ENCODE data around the gene RAB3GAP1.
A peak's percentile ranks its signal among the peaks of the same experiment; 100 is the strongest.
"Not testable (repeated sequence)": the region's sequence is repeated elsewhere in the genome, so short reads cannot be mapped to it uniquely, and the experiment has no call there.

RAB3GAP1 gene

GRCh38 chr2:135055182-135055786 lies 3.2 kb downstream of the RAB3GAP1 start:
- no peak for ATAC-seq
- DNase-seq, result no peak

- no peak for DNase-seq
- no peak for ATAC-seq
Measured at GRCh38 chr2:135056790-135057189, 4.7 kb downstream of the RAB3GAP1 start.

- no peak for ATAC-seq
Measured at GRCh38 chr2:135059577-135059976, 7.5 kb downstream of the RAB3GAP1 start.

GRCh38 chr2:135063210-135063609 lies 11.1 kb downstream of the RAB3GAP1 start:
- DNase-seq, result no peak
- ATAC-seq, result no peak

More at GRCh38 chr2:135059577-135059976, 7.5 kb downstream of the RAB3GAP1 start:
- no peak for DNase-seq

GRCh38 chr2:135064149-135064548 lies 12.1 kb downstream of the RAB3GAP1 start:
- ATAC-seq (no peak), DNase-seq (no peak)

- no peak for ATAC-seq
- DNase-seq, result no peak
Measured at GRCh38 chr2:135066710-135067109, 14.6 kb downstream of the RAB3GAP1 start.

DNA sequence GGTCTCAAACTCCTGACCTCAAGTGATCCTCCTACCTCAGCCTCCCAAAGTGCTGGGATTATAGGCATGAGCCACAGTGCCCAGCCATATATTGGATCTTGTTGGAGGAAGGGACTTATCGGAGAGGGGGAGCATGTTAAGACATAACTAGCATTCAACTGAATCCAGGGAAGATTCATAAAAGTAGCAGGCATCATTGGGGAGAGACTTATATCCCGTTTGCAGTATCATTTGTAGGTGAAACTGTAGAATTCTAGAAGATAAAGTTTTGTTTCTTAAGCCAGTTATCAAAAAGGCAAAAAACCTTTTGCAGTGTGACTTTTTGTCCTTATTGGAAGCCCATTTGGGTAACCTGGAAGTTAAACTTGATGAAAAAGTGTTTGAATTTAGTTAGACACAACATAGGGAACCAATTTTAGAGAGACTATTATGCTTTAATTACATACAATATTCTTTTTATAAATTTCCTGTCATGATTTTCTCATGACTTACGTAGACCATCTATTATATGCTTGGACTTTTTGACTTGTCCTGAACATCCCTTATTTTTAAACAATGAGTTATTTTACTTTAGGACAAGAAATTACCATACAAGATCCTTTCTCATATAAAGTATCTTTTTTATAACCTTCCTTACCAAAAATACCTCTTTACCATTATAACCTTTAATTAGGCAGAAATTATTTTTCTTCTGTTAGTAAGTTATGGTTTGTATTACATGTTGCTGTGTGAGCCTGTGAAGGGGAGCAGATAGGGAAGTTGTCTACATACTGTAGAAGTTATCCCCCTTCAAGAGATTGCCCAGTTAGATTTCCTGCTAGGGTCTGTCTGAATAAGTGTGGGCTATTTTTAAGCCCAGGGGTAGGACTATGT lies 20.3 kb downstream of the RAB3GAP1 start:
- DNase-seq (no peak), ATAC-seq (no peak)

GRCh38 chr2:135074216-135074615 lies 22.1 kb downstream of the RAB3GAP1 start:
- ATAC-seq, result no peak

DNA sequence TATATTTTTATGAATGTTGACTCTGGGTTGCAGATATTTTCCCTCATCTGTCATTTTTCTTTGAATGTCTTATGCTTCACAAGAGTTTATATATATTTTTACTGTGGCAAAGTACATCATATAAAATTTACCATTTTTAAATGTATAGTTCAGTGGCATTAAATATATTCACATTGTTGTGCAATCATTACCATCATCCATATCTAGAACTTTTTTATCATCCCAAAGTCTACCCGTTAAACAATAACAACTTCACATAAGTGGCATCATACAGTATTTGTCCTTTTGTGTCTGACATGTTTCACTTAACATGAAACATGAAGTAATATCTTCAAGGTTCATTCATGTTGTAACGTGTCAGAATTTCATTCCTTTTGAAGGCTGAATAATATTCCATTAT lies 24.5 kb downstream of the RAB3GAP1 start:
- DNase-seq, result no peak
- ATAC-seq, result no peak

More at GRCh38 chr2:135074216-135074615, 22.1 kb downstream of the RAB3GAP1 start:
- no peak for DNase-seq

GRCh38 chr2:135078417-135078816 lies 26.3 kb downstream of the RAB3GAP1 start:
- no peak for DNase-seq
- no peak for ATAC-seq

DNA sequence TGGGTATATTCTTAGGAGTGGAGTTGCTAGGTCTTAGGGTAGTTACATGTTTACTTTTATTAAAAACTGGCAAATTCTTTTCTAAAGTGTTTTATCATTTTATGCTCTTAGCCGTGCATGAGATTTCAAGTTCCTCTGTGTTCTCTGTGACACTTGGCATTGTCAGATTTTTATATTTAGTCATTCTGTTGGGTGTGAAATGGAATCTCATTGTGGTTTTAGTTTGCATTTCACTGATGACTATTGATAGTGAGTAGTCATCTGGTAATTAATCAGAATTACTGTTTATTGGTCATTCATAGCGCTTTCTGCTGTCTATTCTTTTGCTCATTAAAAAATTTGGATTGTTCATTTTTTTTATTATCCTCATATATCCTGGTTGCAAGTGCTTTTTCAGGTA lies 34.1 kb downstream of the RAB3GAP1 start:
- DNase-seq (no peak), ATAC-seq (peak; percentile 61)

- not testable (repeated sequence) for ATAC-seq, DNase-seq
Measured at GRCh38 chr2:135089597-135089996, 37.5 kb downstream of the RAB3GAP1 start.

- DNase-seq (no peak), ATAC-seq (no peak)
Measured at GRCh38 chr2:135091681-135092080, 39.6 kb downstream of the RAB3GAP1 start.

DNA sequence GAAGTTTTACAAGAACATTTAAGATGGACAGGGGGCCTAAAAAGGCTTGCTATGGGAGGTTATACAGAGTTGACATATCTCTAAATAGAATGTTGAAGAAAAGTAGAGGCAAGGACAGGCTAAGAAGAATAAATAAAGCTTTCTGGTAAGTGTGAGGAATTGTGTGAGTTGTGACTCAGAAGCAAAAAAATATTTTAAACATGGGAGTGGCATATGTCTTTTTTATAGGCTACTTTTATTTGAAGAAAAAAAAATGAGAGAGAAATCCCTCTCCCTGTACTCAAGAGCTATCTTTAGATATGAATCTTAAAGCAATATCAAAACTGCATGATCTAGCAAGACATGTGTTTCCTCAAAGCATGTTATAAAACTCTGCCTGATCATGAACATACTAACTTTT lies 41.1 kb downstream of the RAB3GAP1 start:
- ATAC-seq (no peak), DNase-seq (no peak)

GRCh38 chr2:135093670-135094330 lies 41.7 kb downstream of the RAB3GAP1 start:
- DNase-seq (no peak), ATAC-seq (no peak)

- DNase-seq, result no peak
Measured at GRCh38 chr2:135094508-135094907, 42.4 kb downstream of the RAB3GAP1 start.

GRCh38 chr2:135095591-135095990 lies 43.5 kb downstream of the RAB3GAP1 start:
- ATAC-seq (no peak), DNase-seq (no peak)

More at GRCh38 chr2:135094508-135094907, 42.4 kb downstream of the RAB3GAP1 start:
- no peak for ATAC-seq

- ATAC-seq, result no peak
- no peak for DNase-seq
Measured at GRCh38 chr2:135096665-135097446, 44.8 kb downstream of the RAB3GAP1 start.

GRCh38 chr2:135097532-135098231 lies 45.6 kb downstream of the RAB3GAP1 start:
- no peak for ATAC-seq
- no peak for DNase-seq

DNA sequence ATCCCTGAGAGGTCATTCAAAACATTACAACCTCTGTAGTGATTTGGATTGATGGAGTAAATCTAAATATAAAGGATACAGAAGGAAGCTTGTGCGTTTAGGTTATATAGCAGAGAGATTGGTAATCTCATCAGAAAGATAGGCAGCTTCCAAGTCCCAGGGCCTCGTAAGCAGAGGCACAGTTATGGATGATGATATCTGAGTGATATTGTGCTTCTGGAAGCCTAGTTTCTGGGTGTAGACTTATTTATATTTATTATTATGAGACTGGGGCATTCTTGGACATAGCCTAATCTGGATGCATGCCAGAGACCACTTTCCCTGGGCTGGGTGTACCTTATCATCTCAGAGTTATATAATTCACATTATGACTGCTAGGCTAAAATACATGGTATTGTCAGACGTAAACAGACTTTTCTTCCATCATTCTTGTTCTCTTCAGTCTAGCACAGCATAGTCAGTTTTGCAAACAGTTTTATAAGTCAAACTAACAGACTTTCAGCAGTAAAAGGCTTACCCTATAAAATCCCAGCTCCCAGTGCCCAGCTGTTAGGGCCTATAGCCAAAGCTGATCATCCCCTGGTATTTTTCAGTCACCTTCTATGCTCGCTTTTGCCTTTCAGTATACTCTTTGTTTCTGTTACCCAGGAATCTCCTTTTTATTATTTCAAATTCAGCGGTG lies 47.9 kb downstream of the RAB3GAP1 start:
- ATAC-seq (no peak), DNase-seq (no peak)

GRCh38 chr2:135103843-135104242 lies 51.8 kb downstream of the RAB3GAP1 start:
- ATAC-seq (no peak), DNase-seq (no peak)

Data from stimulated activated naive CD8-positive, alpha-beta T cell treated with anti-CD3 and anti-CD28 coated beads, Interleukin-15, Interleukin-2, amounts not matched to agents 100 U/mL and 50 U/mL, for 24 hours (primary cell).